A549 (cell line): ENCODE results near the gene EPDR1.

Source experiments
- CBX2 ChIP-seq: fragments of 200-600 bp; sonication (generic); IDR thresholded peaks from 2 replicates; pipeline ENCODE4 v1.6.1; 2016; ENCODE audit warnings: low read depth, mild to moderate bottlenecking, borderline replicate concordance
- CEBPB ChIP-seq, 2 experiments: fragments of >200 bp in 1 of 2; sonication (Bioruptor Twin) in 1 of 2; formaldehyde crosslinking in 1 of 2; IDR thresholded peaks; 2 replicates each; pipeline ENCODE4 v1.6.1; 2012 to 2016
- CHD2 ChIP-seq: fragments of 150-350 bp; IDR thresholded peaks from 2 replicates; pipeline ENCODE4 v1.6.1; 2014; ENCODE audit warnings: low read length; ENCODE audit not compliant: partially characterized antibody
- CTCF ChIP-seq: fragments of >200 bp; sonication (Bioruptor Twin); formaldehyde crosslinking; IDR thresholded peaks from 3 replicates; pipeline ENCODE4 v1.5.1; 2016
- ESRRA ChIP-seq: fragments of 150-350 bp; IDR thresholded peaks from 2 replicates; pipeline ENCODE4 v1.6.1; 2014; ENCODE audit warnings: mild to moderate bottlenecking, low read length, borderline replicate concordance
- FOSL2 ChIP-seq, 2 experiments: fragments of 450-650 bp in 1 of 2; fragments of >200 bp in 1 of 2; sonication (Bioruptor Twin) in 1 of 2; formaldehyde crosslinking; IDR thresholded peaks; 2 replicates each; pipeline versions ENCODE4 v1.5.0 to v1.6.1; 2016 to 2020; ENCODE audit warnings: mild to moderate bottlenecking in 1 of 2, moderate library complexity in 1 of 2
- KDM5A ChIP-seq: fragments of 200-600 bp; sonication (generic); IDR thresholded peaks from 2 replicates; pipeline ENCODE4 v1.6.1; 2016; ENCODE audit warnings: antibody characterized with exemption, mild to moderate bottlenecking
- MAZ ChIP-seq: fragments of 150-350 bp; IDR thresholded peaks from 2 replicates; pipeline ENCODE4 v1.6.1; 2014; ENCODE audit warnings: antibody characterized with exemption, low read depth, low read length, borderline replicate concordance
- POLR2AphosphoS2 ChIP-seq: conservative IDR thresholded peaks from 2 replicates; pipeline ENCODE4 v1.6.1; 2012; ENCODE audit warnings: low read length, improper control_type of control experiment, inconsistent platforms
- RFX5 ChIP-seq: fragments of 450-650 bp; IDR thresholded peaks from 2 replicates; pipeline ENCODE4 v1.7.1; 2014; ENCODE audit warnings: antibody characterized with exemption, mild to moderate bottlenecking, moderate library complexity
- RNF2 ChIP-seq: fragments of 200-600 bp; sonication (generic); IDR thresholded peaks from 2 replicates; pipeline ENCODE4 v1.6.1; 2016; ENCODE audit warnings: low read depth, mild to moderate bottlenecking, antibody characterized with exemption, moderate library complexity, borderline replicate concordance
- SMC3 ChIP-seq: fragments of >200 bp; sonication (Bioruptor Twin); formaldehyde crosslinking; IDR thresholded peaks from 3 replicates; pipeline ENCODE4 v1.6.1; 2018; ENCODE audit warnings: inconsistent platforms
- ZC3H11A ChIP-seq: fragments of 450-650 bp; IDR thresholded peaks from 2 replicates; pipeline ENCODE4 v1.6.1; 2014; ENCODE audit warnings: antibody characterized with exemption, mild to moderate bottlenecking
- TF ChIP-seq, protein P1 (sequence below): fragments of 150-350 bp; IDR thresholded peaks from 2 replicates; pipeline ENCODE4 v1.6.1; 2014; ENCODE audit warnings: low read depth, mild to moderate bottlenecking, low read length

GRCh38 chr7:37973915-37974314 is 53.5 kb downstream of the EPDR1 start:
- TF ChIP-seq FOSL2 (IDR thresholded peaks at IDR 0.05) (no peak), FOSL2 (CRISPR knock-in tag; IDR thresholded peaks at IDR 0.05) (no peak), RNF2 (no peak), CTCF (no peak), ZC3H11A (no peak), SMC3 (no peak), POLR2AphosphoS2 (no peak), KDM5A (no peak), CBX2 (no peak), RFX5 (no peak), ESRRA (no peak), CHD2 (no peak), MAZ (no peak), CEBPB (IDR thresholded peaks at IDR 0.05) (no peak)
- TF ChIP-seq, protein P1, sequence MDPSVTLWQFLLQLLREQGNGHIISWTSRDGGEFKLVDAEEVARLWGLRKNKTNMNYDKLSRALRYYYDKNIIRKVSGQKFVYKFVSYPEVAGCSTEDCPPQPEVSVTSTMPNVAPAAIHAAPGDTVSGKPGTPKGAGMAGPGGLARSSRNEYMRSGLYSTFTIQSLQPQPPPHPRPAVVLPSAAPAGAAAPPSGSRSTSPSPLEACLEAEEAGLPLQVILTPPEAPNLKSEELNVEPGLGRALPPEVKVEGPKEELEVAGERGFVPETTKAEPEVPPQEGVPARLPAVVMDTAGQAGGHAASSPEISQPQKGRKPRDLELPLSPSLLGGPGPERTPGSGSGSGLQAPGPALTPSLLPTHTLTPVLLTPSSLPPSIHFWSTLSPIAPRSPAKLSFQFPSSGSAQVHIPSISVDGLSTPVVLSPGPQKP = no peak
